NCI-H2171 treated with DMSO at 0.1 percent for 48 hours (cell line): ENCODE measurements around the gene LZTFL1.

Source experiments
- DNase-seq: peaks from one replicate; lab custom pipeline; 2025; lab: John Stamatoyannopoulos, UW

Gene LZTFL1

DNA sequence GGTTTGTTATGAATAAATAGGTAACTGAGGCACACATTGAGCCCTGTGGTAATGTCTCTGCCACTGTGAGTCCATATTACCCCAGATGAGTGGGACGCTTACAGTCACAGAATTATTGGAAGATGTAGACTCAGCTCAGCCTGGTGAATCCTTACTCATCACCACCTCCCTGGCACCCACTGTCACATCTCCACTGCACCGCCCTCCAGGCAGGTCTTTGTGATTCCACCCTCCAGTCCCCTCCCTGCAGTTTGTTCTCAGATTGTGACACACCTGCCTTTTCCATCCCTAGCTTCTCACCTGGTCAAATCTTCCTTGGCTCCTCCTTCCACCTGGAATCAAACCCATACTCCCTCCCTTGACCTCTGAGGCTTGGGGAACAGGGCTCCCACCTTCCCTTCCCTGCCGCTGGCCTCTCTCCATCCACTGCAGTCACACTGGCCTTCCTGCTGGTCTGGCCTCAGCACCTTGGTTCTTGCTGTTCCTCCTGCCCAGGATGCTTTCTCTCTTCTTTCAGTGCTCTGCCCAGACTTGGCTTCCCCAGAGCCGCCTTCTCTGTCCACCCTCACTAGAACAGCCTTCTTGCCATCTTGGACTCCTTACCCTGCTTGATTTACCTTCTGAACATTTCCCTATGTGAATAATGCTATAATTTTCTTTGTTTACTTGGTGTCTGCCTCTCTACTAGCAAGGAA lies 55.0 kb downstream of the LZTFL1 start:
- no peak for DNase-seq

DNA sequence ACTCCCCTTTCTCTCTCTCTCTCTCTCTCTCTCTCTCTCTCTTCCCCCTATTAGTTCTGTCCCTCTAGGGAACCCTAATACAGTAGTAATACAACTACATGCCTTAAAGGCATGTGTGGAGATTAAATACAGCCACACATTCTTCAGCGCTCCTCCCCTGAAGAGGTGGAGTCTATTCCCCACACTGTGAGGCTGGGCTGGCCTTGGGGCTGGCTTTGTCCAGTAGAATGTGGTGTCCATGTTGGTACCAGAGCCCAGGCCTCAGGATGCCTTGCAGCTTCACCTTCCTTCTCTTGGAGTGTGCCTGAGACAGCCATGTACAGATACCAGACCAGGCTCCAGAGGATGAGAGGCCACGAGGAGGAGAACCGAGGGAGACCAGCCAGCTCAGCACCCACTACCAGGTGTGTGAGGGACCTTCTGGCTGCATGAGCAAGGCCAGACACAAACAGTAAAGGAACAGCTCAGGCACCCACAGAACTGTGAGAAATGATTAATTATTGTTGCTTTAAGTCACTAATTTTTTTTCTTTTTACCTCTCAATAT lies 56.2 kb downstream of the LZTFL1 start:
- DNase-seq = no peak

DNA sequence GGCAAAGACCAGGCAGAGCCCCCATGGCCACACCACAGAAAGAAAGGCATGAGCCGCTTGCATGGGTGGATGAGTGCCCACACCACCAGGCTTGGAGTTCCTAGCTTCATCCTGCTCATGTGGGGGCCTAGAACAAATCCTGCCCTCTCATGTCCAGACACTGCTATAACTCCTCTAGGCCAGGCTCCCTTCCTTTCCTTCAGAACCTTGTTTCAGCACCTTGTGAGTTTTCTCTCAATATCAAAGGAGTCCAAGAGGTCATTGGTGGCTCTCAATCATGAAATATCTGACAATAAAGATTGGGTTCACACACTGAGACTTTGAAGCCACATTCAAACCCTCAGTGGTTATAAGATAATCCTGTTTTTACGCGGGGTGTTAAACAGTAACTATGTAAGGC lies 58.3 kb downstream of the LZTFL1 start:
- no peak for DNase-seq

DNA sequence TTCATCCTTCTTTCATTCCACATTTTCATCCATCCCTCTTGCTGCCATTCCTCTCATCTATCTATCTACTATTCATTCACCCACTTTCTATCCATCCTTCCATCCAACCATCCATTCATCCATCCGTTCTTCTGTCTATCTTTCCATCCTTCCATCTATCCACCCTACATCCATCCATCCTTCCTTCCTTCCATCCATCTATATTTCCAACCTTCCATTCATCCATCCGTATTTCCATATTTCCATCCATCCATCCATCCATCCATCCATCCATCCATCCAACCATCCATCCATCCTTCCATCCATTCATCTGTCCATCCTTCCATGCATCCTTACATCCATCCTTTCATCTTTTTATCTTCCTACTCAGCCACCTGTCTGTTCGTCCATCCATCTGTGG lies 59.5 kb downstream of the LZTFL1 start:
- no peak for DNase-seq

DNA sequence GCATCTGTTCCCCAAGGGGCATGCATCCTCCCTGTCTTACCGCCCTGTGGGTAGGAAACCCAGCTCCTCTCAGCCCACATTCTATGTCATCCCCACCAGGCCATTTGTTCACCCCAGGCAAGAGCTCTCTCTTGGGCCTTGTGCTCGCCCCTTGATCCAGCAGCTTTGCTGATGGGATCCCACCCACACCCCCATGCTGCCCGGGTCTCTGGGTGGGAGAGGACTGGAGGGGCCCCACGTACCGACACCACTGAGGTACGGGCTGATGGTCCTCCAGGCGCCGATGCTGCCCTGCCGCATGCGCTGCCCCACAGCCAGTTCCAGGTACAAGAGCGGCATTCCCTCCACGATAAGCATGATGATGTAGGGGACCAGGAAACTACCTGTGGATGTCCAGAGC lies 60.1 kb downstream of the LZTFL1 start:
- DNase-seq = no peak

DNA sequence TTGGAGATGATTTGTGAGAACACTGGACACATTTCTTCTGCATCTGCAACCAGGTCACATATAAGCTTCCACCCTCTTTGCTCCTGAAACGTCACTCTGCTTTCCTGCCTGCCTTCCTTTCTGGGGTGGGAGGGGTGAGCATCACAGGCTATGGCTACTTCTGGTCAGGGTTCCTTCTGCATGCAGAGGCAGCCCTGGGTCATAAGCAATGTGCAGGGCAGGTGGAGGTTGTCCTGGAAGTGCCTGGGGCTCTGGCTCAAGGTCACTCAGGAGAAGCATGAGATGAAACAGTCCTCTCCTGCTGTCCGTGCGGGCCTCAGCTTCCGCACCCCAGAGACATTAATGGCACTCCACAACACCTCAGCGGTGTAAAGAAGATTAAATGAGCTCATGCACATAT lies 60.6 kb downstream of the LZTFL1 start:
- DNase-seq = no peak

DNA sequence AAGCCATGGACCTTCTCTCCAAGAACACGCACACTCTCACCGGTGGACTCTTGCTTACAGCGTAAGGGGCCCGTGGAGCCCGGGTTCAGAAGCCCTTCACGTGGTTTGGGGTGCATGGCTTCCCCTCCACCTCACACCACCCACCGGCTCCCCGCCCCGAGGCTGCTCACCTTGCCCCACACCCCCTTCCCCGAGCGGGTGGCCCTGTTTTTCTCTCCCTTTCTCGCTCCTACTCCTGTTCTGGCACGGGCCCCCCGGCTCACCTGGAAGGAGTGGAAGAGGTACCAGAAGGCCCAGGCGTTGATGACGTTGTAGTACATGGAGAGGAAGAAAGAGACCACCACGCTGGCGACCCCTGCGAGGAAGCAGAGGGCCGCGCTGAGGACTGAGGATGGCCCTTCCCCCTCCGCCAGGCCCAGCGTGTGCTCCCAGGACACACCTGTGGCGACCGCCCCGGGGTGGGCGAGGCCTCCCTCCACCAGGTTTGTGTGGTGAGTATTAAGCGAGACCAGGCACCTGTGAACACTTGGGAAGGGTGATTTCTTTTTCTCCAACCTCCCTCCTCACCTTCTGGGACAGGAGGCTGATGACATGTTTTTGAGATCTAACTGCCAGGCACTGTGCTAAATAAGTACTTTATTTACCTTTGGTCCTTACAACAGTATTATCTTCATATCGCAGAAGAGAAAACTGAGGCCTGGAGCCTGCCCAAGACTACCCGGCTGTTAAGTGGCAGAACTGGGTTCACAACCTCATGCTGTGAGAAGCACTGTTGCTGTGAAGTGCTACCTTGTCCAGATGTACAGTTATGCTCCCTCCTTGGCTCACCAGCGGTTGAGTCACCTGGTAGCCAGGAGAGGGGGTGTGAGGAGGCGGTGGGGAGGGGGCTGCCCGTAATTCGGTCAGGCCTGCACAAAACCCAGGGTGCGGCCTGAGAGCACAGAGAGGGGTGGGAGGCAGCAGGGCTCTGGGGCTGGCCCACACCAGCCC lies 61.9 kb downstream of the LZTFL1 start:
- DNase-seq = no peak

DNA sequence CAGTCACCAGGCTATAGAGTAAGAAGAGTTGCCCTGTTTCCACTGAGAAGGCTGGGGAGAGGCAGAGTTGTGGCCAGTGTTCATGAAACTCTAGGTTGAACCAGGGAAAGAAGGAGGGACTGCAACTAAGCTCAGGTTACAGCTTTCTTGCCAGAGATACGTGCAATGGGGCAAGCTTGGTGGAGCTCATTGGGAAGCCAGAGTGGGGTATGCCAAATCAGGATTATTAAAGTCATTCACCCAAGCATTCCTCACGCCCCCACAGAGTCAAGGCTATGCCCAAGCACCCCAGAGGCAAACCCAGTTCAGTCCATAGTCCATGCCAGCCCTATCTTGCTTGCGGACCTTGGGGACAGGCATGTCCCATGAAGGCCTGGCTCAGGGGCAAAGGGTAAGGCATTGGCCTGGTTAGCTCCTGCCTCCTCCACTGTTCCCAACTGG lies 63.1 kb downstream of the LZTFL1 start:
- DNase-seq = no peak

DNA sequence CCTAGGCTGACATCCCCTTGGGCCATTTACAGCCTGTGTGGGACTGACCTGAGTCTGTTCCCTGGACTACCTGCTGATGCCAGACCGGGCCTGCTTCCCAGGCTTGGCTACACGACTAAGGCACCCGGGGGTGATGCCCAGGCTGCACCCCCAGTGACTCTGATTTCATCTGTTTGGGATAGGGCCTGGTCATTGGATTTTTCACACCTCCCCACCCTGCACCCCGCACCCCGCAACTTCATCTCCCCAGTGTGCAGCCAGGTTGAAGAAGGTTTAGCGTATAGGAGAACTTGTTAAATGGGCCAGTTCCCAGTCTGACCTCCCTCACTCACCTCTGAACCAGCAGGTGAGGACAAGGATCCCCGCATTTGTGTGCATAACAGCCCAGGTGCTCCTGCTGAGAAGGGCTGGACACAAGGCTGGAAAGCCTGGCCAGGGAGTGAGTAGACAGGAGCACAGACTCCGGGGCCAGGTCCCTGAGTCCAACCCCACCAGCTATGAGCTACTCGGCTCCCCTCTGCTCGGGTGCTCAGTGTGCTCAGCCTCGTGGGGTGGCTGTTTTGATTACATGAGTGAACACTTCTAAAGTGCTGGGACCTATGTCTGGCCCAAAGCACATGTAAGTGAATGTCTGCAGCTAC lies 64.1 kb downstream of the LZTFL1 start:
- DNase-seq = no peak

DNA sequence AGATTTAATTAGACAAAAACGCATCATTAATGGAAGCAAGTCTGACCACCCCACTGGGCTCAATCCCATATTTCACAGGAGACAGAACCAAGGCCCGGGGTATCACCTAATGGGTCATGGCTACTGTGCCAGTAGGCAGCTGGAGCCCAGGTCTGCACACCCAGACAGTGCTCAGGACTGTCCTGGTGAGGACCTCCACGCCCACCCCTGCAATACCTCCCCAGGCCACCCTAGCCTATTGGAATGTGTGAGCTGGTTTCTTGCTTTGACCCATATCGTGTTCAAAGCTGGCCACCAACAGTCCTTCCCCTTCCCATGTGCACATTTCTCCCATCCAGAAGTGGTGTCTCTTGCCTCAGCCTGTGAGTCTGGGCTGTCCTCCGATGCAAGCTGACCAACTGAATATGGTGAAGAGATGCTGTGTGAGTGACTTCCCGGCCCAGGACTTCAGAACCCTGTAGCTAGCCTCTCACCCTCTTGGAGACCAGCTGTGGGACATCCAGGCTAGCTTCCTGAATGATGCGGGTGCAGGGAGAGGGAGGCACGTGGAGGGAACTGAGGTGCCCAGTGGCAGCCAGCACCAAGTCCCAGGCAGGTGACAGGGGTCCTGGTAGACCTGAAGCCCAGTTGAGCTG lies 64.7 kb downstream of the LZTFL1 start:
- no peak for DNase-seq

DNA sequence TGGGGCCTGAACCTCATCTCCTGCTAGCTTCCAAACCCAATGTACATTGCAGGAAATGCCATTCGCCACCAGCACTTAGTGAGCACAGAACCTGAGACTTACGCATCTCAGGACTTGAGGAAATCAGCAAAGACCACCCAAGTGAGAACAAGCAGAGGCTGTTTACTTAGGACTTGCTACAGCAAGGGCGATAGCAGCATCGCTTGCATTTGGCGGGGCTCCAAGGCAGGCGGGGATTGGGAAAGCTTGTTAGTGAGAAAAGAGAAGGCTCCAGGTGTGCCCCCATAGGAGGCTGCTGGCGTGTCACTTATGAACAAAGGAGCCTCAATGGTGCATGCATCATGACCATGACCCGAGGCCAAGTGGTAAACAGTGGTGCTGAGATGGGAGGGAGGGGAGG lies 65.3 kb downstream of the LZTFL1 start:
- peak; percentile 62 for DNase-seq

DNA sequence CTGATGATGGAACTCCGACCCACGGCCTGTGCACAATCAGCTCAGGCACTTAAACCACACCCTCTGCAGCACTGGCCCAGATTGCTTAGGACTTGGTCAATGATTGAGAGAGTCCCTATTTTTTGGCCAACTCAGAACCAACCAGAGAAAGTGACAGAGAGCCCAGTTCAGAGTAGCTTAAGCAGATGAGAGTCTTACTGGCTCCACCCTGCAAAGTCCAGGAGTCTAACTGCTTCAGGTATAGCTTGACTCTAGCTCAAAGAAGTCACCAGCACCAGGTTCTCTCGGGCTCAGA lies 65.7 kb downstream of the LZTFL1 start:
- DNase-seq = no peak

DNA sequence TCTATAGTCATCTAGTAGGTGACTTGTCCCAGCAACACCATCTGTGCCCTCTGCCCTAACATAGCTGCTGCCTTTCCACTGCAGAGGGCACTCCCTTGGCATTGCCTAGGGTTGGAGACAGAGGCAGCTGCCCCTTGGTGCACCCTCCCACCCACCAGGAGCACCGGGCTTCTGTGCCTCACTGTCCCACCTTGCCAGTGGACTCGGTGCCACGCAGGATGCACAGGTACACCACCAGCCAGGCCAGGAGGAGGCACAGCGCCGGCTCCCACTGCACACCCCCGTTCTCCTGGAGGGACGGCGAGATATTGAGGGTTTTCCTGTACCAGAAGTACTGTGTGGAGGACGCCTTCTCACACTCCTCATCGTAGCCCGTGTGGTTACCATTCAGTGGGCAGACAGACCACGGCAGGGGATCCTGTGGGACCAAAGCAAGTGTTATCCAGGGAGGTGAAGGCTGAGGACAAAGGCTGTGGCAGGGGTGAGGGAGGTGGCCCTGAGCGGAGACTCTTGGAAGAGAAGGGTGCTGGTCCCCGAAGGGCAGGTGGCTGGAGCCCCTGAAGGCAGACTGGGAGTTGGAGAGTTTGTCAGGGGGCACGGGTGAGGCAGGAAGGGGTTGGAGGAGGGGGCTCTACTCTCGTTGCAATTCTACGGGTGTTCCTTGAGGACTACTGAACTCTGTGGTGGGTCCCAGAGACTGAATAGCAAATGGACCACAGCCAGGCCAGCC lies 66.2 kb downstream of the LZTFL1 start:
- no peak for DNase-seq

DNA sequence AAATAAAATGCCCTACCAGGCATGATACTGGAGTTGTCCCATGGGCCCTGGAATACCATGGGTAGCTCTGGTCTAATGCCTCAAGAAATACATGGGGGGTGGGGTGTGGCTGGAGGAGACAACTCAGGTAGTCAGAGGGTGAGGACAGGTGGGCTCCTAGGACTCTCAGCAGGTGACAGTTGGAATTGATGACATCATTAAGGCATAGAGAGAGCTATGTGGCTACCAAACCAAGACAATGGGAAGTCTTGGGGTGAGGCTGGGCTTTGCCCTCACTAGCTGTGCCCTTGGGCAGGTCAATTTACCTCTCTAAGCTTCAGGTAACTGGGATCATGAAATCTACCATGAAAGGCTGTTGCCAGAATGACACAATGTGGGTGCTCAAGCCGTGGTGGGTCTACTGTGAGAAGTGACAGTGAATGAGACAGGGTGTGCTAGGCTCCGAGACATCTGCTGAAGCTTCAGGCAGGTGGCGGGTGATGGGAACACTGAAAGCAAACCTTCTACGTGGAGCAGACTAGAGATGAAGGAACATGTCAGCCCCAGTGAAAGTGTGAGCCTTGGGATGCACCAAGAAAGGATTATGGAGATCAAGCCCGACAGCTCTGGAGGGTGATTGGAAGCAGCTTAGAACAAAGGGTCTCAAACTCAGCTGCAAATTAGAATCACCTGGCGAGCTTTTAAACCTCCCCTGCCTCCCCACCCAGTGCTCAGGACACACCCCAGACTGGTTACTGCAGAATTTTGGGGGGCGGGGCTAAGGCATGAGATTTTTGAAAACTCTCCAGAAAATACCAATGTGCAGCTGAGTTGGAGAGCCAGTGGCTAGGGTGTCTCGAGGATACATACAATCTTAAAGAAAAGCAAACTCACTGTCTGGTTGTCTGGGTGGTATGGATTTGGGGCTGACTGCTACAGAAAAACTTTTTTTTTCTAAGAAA lies 67.1 kb downstream of the LZTFL1 start:
- no peak for DNase-seq

DNA sequence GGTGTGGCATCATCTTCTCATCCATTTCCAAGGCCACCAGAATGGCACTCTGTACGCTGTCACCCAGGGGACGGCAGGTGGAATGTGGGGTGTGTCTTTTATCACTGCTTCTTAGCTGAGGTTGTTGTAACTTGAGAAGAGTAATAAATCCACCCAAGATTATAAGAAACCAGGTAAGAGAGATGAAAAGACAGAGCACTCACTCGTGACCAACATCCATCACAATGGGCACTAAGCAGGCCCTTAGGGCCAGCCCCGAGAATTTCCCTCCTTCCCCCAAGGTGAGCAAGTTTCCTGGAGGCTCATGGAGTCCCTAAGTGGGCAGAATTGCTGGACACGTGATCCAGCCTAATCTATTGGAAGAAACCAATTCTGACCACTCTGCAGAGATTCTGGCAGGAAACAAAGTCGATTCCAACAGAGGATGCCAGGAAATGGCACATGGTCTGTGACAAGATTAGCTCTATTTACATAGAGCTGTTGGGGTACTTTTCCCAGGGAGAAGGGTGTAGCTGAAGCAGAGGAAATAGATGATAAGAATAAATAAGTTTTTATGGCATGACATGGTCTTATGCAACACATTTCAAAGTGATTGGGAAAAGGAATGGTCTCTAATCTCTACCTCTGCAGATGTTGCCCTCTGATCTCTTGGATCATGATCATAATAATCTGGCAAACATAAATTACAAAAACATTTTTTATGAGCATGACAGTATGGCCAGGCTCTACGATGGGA lies 68.0 kb downstream of the LZTFL1 start:
- DNase-seq = no peak
